Loucy (cell line): Measurements from ENCODE around the gene ACSF3.
"Not testable (repeated sequence)": the region's sequence is repeated elsewhere in the genome, so short reads cannot be mapped to it uniquely, and the experiment has no call there.

Source experiments
- CTCF ChIP-seq: fragments of 200-600 bp; sonication (generic); conservative IDR thresholded peaks from 2 replicates; pipeline ENCODE4 v1.5.1; 2014; ENCODE audit warnings: mild to moderate bottlenecking, antibody characterized with exemption, low read length
- EZH2phosphoT487 ChIP-seq: fragments of 200-600 bp; IDR thresholded peaks from 2 replicates; pipeline ENCODE4 v1.6.1; 2018; ENCODE audit warnings: antibody characterized with exemption, mild to moderate bottlenecking, moderate library complexity, borderline replicate concordance

DNA sequence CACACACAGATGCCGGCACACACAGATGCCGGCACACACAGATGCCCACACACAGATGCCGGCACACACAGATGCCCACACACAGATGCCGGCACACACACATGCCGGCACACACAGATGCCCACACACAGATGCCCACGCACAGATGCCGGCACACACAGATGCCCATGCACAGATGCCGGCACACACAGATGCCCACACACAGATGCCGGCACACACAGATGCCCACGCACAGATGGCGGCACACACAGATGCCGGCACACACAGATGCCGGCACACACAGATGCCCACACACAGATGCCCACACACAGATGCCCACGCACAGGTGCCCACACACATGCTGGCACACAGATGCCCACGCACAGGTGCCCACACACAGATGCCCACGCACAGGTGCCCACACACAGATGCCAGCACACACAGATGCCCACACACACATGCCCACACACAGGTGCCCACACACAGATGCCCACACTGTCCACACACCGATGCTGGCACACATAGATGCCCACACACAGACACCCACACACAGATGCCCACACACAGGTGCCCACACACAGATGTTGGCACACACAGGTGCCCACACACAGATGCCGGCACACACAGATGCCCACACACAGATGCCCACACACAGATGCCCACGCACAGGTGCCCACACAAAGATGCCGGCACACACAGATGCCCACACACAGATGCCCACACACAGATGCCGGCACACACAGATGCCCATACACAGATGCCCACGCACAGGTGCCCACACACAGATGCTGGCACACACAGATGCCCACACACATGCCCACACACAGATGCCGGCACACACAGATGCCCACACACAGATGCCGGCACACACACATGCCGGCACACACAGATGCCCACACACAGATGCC is 95.1 kb downstream of the ACSF3 start:
- TF ChIP-seq CTCF, EZH2phosphoT487: not testable (repeated sequence)
